Measurements from ENCODE around the gene NOX5.

NOX5 gene

DNA sequence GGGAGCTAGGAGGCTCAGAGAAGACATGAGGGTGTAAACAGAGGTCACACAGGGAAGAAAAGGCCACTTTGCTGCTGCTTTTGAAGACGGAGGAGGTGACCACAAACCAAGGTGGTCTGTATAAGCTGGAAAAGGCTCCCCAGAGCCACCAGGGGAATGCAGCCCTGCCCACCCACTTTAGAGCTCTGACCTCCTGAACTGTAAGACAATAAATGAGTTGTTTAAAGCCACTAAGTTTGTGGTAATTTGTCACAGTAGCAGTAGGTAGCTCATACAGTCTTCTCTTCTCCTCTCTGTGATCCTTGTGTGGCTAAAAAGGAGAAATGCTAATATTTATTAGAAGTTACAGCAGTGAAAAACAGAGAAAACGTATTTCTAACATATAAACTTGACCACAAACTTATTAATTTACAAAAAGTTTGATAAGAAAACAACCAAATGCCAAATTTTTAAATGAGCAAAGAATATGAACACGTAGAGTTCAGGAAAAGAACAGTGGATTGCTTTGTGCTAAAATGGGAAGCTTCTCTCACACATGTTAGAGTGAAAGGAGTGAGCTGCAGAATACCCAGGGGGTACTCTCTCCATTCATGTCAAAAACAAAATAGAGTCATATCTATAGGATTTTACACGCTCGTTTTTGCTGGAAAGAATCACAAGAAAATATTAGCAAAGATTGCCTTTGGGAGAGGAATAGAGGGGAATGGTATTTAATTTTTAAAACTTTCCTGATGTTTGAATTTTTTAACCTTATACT is 71.0 kb downstream of the NOX5 start:
- DNase-seq = no peak

DNA sequence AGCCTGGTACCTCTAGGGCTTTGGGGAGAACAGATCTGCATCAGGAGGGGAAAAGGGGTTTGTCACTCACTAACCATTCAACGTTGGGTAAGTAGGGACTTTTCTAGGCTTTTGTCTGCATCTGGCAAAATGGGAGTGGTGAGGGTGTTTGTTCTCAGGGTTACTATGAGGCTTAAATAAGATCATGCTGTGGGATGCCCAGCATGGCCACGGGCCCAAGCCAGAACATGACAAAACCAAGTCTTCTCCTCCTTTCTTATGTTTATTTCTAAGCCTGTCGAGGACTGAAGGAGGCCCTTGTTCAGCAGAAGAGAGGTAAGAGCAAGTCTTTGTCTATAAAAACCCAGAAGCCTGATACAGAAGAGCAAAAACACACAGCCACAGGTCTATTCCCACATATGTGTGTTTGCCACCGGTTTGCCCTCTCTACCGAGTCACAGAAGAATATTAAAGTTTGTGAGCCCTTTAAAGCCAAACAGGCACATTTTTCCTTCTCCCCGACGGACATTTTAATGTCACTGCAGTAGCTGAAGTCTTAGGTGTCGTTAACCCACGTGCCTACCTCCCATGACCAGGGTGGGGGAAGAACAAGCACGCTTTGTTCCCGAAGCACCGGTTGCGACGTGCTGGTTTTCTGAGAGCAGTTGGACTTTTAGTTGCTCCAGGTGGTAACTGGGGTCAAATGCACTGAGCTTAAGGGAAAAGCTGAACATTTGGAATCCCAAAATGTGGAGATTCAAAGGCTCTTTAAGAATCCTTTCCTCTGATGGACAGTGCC is 72.1 kb downstream of the NOX5 start:
- no peak for DNase-seq

DNA sequence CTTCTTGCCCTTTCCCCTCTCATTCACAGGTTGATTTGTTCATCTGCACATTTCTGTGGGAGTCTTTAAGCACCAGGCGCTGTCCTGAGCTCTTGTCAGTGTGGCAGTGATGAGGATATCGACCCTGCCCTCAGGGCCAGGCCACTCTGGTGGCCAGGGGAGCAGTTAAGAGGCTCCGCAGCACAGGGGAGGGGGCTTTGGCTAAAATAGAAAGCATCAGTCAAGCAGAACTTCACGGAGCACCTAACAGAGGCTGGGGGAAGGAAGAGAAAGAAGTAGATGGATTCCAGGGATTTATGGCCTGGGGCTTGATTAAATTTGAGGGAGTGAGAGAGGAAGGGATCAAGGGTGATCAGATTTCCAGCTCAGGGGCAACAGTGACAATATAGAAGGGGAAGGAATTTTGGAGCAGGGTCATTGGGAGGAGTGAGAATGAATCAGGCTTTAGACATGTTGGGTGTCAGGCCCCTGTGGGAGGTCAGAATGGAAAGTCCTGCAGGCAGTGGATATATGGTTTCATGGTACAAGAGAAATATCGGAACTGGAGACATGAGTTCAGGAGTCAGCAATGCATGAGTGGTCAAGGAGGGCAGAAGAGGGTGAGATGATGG is 73.0 kb downstream of the NOX5 start:
- no peak for DNase-seq

DNA sequence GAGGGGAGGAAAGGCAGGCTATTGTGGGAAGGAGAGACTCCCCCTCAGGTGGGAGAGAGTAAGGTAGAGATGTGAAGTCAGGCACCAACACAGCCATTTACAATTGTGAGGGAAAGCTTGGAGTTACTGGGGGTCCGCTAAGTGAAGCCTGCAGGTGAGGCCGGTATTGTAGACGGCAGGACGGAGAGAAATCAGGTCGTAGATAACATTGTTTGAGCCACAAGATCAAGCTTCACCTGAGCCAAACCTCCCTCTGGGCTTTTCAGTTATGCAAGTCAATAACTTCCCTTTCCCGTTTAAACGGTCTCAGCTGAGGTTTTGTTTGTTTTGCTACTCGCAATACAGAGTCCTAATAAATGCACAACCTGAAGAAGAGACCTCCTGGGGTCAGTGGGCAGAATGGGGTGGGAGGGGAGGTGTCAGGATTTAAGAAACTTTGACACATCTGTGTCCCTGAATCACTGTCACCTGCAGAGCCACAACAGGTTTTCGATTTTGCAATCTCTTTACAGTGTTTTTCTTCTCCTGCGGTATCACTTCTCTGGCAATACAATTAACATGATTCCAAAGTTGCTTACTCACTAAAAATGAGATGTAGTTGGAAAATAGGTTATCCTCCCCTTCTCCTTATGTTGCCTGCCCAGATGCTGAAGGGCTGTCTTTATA is 73.9 kb downstream of the NOX5 start:
- DNase-seq = no peak

DNA sequence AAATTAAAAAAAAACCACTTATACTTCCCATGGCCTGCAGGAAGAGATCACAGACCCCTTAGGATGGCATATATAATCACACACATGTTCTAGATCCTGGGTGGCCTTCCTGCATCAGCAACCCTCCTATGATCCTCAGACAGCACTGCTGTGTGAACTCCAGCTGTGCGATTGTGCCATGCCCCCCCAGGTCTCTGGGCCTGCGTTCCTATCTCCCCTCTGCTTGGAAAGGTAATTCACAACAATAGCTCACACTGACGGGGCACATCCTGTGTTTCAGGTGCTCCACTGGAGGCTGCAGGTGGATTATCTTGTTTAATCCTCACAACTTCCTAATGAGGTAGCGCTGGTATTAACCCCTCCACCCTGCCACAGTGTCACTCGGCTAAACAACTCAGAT is 74.8 kb downstream of the NOX5 start:
- no peak for DNase-seq

DNA sequence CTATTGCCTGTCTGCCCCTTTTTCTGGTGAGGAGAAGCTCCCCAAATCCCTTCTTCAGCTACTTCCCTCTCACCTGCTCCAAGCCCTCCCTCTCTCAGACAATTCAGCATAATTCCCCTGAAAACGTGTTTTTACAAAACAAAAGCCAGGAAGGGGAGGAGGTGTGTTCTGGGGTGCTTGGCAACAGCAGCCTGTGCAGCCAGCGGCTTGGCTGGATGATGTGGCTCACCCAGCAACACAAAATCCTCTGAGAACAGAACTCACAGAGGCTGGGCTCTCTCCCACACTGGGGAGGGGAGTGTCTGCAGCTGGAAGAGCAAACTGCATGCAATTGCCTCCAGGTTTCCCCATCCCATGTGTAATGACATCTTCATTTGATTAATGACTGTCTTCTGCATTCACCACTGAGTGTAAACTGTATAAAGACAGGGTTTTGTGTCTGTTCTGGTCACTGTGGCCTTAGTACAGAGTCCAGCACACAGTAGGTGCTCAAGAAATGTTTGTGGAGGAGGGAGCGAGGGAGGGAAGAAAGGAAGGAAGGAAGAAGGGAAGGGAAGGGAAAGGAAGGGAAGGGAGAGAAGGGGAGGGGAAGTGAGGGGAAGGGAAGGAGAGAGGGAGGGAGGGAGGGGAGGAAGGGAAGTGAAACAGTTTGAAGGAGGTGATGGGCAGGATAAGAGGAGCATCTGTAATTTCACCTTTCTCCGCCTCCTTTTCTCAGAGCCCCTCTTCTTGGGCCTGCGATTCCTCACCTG is 75.9 kb downstream of the NOX5 start:
- no peak for DNase-seq

DNA sequence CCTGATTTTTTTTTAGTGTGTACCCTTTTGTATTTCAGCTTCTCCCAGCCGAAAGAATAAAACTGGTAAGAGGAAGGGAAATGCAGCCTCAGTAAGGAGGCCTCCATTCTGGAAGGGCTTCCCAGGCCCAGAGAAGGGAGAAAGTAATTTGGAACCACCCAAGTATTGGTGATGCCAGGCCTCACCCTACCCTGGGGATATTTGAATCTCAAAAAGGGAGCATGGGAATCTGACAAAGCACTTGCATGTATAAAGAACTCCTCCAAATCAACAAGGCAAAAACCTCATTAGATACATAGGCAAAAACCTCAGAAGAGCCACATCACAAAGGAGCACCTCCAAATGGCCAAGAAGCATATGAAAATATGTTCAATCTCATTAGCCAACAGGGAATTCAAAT is 77.2 kb downstream of the NOX5 start:
- DNase-seq = no peak

DNA sequence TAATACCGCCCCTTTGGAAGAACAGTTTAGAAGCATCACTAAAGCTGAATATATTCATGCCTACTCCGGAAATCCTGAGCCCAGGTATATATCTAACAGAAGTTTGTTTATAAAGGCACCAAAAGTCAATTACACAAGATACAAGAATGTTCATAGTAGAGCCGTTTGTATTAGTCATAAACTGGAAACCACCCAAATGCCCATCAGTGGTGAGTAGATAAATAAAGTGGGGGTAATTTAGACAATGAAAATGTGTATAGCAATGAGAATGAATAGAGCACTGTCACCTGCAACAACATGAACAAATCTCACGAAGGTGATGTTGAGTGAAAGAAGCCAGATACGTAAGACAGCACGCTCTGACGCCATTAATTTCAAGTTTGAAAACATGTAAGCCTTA is 77.7 kb downstream of the NOX5 start:
- DNase-seq = no peak

DNA sequence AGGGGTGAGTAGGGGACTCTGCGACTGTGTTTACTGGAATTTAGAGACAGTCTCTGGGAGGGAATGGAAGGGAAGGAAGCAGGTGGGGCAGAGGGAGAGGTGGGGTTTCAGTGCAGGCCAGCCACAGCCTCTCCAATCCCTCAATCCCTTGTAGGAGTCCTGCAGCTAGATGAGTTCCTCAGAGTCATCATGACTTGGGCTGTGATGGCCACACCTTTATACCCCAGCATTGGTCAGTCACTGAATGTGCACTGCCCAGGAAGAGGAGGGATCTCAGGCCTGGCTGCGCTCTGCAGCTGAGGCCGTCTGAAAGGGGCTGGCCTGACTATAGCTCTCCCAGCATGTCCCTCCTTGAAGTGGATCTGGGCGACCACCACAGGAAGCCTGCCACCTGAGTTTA is 78.6 kb downstream of the NOX5 start:
- no peak for DNase-seq

DNA sequence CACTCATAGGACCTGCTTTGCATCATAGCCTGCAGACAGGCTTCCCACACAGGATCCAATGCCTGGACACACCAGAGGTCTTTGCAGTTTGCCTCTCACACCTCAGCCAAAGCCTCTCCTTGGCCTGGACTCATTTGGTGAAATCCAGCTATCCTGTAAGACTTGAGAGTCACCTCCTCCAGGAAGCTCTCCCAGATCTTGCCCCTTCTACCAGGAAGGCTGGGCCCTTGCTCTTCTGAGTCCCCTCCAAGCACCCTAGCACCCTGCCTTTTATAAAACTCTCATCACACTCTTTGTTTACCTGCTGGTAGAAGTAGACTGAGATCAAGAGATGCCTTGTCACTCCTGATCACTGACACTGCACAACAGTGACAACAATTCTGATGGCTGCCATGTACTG is 79.1 kb downstream of the NOX5 start:
- DNase-seq = no peak

DNA sequence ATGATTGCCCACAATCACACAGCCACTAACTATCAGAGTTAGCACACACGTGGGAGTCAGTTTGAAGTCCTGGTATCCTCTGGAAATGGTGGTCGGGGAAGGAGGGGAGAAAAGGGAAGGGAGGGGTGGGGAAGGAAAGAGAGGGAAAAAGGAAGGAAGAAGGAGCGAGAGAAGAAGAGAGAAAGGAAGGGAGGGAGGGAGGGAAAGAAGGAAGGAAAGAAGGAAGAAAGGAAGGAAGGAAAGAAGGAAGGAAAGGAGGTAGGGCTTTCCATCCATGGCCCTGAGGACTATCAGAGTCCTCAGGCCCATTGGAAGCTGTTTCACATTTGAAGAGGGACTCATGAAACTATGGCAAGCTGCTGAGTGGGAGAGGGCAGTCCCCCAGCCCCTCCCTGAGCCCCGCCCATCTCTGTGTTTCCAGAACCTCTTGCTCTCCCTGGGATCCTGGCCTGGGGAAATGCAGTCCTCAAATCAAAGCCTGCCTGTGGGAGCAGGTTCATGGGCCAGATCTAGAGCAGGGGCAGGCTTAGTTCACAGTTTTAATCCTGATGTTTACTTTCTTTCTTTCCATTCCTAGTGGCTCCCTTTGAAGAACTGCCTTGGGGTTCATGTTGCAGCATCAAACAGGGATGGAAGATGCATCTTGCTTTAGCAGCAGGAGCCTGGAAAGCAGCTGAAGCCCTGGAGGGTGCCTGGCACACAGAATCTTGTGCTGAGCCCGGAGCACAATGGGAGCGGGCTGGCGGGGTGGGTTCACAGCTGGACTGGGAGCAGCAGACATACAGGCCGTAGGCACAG is 79.8 kb downstream of the NOX5 start:
- DNase-seq = no peak

DNA sequence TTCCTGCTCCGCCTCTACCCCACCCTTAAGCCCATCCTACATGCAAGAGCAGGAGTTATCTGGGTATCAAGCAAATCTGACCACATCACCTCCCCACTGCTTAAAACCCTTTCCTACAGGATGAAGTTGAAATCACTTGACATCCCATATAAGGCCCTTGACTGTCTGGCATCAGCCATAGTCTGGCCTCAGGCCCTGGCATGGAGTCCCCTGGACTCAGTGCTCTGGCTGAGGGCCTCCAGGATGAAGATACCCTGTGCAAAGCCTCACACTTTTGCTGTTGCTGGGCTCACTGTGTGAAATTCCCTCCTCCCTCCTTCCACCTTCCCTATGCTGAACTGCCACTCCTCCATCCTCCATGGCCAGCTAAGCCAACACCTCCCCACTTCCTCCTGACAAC is 80.8 kb downstream of the NOX5 start:
- no peak for DNase-seq

DNA sequence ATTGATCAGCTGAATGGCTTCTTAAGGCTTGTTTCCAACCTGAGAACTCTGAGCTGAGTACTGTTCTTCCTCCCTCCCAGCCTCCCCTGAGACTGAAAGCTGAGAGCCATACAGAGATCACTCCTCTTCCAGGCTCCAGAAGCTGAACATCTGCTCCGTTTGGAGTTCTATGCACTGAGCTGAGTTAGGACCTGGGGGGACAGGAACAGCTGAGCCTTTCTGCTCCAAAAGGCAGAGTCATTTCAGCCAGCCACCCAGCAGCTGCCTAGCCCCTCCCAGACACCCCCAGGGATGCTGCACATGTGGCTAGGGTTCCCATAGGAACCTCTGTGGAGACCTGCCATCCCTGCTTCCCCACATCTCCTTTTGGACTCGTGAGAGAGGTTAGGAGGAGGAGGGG is 81.7 kb downstream of the NOX5 start:
- no peak for DNase-seq

DNA sequence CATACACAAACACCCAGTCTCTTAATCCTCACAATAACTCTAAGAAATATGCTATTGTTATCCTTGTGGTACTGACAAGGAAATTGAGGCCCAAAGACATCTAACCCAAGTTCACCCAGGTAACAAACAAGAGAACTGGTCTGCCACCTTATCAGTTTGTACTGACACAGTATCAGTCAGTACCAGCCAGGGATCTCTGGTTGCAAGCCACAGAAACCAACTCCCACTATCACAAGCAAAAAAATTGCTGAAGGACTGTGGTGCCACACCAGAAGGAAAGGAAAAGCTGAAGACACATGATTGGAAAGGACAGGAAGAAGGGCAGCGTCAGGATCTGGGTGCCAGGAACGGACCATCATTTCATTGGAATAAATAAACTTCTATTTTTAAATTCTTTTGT is 82.1 kb downstream of the NOX5 start:
- DNase-seq = no peak

DNA sequence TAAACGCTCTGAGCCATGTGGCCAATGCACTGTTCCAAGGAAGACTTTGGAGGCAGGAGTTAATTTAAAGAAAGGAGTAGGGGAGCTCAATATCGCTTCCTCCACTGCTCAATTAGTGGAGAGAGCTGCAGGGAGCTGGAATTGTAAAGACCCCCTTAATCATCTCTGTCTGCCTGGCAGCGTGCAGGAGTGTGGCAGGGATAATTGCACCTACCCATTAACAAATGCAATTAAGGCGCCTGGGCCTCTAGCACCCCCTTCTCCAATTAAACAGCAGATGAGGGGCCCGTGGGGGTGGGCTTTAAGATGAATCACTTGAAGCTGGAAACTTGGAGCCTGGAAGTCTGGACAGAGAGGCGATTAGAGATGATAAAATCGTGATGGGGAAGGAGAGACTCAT is 84.3 kb downstream of the NOX5 start:
- no peak for DNase-seq

DNA sequence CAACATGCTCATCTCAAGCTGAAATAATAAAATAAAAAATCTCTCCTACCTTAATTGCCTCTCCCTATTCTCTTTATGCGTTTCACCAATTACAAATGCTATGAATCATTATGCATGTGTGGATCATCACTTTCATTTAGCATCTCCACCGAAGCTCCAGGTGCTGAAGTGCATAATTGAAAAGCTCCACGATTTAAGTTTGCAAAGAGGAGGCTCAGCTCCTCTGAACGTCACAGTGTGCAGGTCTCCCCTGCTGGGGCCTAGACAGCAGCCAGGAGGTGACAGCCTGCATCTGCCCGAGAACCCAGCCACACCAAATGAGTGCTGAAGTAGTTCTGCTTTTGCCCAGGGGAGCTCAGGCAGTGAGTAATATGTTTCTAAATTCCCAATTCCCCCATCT is 85.4 kb downstream of the NOX5 start:
- DNase-seq = no peak

DNA sequence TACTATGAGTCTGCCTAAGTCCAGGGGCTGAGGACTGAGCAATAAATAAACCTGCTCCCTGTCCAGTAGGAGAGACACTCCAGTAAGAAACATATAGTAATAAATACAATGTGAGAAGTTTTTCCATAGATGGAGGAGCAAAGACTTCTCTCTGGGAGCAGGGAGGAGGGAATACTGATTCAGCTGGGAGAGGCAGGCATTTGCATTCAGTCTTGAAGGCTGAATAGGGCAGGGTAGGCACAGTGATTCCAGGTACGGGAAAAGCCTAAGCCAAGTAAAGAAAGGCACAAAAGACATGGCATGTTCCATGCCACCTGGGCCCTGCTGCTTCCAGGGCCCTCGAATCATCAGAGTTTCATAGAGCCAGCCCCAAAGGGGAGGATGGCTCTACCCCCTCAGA is 86.3 kb downstream of the NOX5 start:
- no peak for DNase-seq

DNA sequence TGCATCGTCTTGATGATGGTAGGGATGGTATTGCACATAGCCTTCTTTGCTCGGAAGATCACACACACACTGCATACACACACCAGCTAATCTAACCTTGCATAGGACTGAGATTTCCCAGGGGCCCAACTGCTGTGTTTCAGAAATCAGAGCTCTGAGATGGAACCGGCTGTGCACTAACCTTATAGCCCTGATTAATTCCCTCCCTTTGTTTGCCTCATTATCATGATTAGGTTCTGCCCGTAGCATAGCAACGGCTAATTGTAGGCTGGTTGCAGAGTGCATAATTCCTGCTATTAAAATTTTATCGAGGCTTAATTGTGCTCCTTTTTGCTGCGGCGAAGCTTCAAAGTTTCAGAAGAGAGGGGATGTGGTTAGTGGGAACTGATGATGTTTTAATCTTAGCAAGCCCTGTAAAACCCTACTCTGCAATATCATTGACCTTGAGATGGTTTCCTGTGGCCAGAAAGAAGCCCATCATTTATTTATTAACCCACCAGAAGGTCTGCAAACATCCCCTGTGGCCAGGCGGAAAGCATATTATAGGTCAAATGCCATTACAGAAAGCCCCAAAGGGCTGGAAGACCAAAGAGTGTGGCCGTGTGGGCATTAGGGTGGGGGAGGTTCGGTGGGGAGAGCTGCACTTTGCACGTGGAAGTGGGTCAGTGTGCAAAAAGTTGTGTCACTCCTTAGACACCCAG is 89.7 kb downstream of the NOX5 start:
- DNase-seq = no peak

DNA sequence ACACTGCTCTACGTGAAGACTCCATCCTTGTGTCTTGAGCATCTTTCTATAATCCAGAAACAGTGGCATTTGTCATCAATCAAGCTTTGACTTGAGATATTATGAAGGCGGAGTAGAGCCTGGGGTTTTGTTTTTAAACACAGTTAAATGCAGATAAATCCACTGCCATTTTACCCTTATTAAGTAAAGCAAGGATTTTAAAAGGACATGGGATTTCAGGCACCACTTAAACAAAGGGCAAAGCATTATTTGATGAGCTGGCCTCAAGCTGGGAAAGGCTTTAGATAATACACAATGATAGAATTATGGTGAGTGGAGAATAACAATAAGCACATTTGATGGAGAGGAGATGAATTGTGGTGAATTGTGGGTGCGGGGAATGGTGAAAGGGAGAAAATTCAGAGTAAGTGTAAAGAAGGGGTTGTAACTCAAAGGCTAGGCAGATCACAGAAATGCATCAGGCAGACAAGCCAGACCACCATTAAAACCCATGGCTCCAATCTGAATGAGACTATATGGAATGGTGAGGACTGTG is 91.0 kb downstream of the NOX5 start:
- no peak for DNase-seq

DNA sequence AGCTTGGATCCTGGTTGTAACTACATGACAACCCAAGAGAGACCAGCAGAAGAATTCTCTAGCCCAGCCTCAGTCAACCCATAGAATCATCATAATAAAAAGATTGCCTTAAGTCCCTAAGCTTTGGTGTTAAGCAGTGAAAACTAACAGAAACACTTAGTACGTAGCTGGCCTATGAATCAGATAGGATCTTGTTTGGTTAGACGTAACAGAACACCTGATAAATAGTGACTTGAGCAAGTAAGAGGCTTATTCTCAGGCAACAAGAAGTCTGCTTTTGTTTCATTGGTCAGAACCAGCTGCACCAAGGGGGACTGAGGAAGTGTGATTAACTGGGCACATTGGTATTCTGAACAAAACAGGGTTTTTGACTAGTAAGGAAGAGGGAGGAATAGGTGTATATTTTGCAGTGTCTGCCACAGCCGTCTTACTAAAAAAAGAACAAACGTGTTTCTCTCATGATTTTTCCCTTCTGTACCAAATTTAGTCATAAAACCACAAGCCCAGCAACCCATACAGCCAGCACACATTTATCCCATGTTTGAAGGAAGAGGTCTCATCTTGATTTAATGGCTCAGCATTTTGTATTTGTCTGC is 92.6 kb downstream of the NOX5 start:
- no peak for DNase-seq
